ENCODE measurements around the gene MIA2.

The MIA2 gene

DNA sequence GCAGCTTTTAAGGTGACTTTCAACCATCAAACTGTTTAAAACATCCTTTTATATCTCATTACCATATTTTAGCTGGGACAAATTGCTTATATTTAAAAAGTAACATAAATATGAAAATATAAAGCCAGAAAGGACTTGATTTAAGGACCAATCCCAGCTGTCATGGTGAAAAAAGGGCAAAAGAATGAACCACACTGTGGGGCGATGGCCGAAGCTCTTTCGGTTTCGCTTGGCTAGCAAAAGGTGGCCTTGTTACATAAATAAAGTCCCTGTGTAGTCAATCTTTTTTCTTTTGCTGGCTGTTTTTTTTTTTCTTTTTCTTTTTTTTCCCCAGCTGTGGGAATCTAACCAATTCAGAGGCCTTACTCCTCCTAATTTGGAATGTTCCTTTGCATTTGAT lies 147.7 kb downstream of the MIA2 start:
- peak in 6 of 56 donors; percentile 3 to 23 (median 18) for DNase-seq

DNA sequence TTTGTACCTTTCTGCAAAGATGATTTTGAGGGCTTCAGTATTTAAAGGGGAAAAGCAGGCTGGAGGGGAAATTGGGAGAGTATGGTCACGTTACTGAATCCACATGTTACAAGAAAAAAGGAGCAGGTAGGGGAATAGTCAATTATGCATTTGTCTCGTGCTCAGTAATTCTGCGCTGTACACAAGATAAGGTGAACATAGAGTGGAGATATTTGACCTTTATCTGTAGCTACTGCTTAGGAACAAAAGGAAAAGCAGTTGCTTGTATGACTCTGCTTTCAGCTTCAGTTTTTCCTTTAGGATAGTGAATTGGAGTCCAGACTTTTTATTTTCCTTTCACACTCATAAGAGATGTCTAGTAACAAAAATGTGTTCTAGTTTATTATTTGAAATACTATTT lies 148.7 kb downstream of the MIA2 start:
- no peak for DNase-seq

DNA sequence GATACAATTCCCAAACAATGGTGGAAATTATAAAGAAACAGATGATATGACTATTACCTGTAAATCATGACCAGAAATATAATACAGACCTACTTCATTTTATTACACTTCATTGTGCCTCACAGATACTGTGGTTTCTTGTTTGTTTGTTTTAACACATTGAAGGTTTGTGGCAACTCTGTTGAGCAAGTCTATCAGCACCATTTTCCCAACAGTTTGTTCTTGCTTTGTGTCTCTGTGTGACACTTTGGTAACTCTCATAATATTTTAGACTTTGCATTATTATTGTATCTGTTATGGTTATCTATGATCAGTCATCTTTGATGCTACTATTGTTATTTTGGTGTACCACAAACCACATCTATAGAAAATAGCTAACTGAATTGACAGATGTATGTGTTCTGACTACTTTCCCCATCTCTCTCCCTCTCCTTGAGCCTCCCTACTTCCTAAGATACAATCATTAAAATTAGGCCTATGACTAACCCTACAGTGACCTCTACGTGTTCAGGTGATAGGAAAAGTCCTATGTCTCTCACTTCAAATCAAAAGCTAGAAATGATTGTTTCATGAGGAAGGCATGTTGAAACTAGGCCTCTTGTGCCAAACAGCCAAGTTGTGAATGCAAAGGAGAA lies 149.4 kb downstream of the MIA2 start:
- DNase-seq: no peak

DNA sequence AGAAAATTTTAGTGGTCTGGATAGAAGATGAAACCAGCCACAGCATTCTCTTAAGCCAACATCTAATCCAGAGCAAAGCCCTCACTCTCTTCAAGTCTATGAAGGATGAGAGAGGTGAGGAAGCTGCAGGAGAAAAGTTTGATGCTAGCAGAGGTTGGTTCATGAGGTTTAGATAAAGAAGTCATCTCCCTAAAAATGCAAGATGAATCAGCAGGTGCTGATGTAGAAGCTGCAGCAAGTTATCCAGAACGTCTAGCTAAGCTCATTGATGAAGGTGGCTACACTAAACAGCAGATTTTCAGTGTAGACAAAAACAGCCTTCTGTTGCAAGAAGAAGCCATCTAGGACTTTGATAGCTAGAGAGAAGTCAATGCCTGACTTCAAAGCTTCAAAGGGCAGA lies 150.0 kb downstream of the MIA2 start:
- no peak for DNase-seq

DNA sequence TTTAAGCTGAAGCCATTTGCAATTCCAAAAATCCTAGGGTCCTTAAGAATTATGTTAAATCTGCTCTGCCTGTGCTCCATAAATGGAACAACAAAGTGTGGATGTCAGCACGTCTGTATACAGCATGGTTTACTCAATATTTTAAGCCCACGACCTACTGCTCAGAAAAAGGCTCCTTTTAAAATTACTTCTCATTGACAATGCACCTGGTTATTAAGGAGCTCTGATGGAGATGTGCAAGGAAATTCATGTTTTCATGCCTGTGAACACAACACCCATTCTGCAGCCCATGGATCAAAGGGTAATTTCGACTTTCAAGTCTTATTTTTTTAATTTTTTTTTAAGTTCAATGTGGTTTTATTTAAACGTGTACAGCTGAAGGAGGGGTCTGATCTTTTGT lies 150.5 kb downstream of the MIA2 start:
- DNase-seq: no peak

DNA sequence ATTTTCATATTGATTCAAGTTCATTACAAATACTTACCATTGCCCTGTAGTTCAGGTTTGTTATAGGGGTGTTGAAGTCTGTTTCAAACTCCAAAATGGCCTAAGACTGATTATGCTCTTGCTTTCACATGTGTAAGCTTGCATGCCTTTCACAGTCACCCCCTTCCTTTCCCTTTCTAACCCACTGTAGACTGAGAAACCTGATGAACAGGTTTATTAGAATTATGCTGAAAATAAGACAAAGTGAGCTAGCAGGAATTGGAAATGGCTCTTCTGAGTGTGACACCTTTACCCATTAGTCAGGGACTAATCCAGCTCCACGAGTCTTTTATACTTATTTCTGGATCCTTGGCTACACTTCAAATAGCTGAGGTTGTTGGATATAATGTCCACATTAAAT lies 159.6 kb downstream of the MIA2 start:
- no peak for DNase-seq

DNA sequence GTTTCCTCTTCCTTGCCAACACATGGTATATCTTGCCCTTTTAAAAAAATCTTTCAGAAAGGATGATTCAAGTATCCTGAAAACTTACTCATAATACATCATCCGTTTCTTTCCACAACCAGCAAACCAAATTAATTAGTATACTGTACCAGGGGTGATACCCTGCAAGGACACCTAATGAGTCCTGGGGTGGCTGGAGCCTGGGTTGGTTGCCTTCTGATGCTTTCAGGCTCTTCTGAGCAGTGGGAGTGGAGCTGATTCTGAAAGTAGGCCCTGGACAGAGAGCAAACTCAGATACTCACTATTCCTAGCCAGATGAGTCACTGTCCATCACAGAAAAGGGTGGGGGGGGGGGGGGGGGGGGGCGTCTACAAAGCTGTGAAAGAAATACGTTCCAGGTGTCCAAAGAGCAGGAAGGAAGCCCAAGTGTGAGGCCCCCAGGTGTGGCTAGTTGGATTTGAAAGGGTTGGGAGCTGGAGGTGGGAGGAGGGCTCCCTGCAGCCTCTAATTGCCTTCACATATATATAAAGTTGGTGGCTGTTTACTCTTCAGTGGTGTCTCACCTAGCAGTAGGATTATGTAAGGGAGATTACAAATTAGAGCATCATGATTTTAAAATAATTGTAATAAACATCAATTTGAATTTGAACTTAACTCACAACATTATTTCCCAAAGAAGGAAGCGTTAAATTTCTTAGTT lies 162.0 kb downstream of the MIA2 start:
- DNase-seq: no peak

DNA sequence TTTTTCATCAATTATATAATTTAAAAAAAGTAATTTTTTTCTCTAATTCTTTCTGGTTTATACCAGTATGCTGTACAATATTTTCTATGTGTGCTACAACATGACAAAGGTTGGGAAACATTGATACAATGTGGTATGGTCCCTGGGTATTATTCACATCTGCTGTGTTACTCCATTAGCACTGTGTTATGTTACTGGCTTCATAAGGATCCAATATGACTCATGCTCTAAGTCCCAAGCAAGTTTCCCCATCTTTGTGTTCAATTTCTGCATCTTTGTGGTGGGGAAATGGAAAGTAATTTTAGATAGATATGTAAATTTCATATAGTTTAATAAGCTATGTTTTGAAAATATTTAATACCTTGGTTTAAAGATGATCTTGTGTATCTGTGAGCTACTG lies 162.7 kb downstream of the MIA2 start:
- no peak for DNase-seq

DNA sequence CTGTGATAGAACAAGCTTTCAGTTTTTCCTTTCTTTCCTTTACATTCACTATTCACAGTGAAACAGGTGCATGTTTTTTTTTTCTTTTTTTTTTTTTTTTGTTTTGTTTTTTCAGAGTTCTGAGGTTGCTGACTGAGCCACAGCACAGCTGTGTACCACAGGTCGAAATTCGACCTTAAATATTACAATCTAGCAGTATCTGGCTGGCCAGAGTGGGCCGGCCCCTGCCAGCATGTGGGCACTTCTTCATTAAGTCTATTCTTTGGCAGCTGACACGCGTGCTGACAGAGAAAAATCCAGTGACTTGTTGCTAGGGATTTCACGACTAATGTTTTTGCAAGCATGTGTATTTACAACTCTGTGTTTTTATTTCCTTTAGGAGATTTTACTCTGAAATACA lies 164.7 kb downstream of the MIA2 start:
- no peak for DNase-seq

DNA sequence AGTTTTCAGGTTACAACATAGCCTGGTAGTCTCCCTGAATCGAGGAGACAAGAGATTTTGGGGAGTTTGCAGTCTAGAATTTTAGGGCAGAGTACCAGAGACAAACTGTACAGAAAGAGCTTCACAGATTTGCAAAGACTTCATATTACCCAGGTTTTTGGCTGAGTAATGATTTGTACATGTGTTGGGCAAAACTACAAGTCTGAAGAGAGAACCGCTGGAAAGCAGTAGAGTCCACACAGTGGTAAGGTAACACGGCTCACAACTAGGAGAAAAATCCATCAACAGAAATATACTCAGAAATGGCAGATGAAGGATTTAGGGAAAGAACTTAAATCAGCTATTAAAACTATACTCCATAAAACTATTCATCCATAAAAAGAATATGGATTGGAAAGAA lies 172.8 kb downstream of the MIA2 start:
- no peak for DNase-seq

DNA sequence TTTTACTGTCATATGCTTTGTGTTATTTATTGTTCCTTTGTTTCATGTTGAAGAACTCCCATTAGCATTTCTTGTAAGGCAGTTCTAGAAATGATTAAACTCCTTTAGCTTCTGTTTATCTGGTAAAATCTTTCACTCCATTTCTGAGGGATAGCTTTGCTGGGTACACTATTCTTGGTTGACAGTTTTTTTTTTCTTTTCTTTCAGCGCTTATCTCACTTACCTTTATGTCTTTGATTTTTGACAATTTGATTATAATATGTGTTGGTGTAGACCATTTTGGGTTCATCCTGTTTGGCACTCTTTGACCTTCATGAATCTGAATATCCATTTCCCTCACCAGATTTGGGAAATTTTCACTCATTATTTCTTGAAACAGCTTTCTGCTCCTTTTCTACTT lies 182.4 kb downstream of the MIA2 start:
- DNase-seq: no peak

DNA sequence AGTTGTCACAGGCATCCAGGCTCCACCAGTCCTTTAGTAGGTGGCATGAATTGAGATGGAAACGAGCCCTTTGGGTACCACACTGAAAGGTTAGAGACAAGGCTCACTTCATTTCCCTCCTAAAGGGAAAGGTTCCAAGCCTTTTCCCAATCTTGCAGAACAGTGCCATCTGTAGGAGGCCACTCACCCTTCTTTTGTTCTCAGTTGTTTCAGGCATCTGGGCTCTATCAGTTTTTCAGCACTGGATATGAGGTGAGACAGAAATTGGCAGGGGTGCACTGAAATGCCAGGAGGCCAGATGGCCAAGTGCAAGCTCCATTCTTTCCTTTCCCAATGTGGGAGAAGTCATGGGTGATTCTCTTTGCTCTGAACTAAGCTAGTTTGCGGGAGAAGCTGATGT lies 183.3 kb downstream of the MIA2 start:
- DNase-seq: no peak

DNA sequence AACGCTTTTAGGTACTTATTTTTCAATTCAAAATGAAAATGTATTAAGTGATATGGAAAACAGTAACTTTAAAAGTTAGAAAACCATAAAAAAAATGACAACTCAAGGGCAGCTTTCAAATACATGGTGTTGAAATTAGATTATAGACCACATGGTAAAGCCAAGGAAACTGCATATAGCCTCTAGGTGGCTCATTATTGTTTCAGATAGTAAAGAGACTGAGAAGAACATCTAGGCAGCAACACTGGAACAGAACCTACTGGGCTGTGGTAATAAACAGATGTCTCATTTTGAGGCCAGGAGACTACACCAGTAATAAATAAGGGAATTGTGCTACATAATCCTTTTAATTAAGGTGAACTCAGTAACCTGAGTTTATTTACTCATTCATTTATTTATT lies 185.6 kb downstream of the MIA2 start:
- no peak for DNase-seq

DNA sequence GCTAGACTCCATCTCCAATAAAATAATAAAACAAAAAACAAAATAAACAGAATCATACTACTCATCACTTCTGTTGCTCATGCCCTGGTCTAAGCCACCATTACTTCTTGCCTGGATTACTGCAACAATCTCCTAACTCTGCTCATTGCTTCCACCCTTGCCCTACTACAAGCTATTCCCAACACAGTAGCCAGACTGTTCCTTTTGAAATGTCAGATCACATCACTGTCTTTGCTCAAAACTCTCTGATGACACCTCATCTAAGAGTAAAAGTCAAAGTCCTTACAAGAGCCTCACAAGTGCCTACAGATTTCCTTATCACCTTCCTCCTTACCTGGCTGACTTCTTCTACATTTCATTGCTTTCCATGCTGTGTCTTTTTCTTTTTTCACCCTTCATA lies 188.5 kb downstream of the MIA2 start:
- no peak for DNase-seq

DNA sequence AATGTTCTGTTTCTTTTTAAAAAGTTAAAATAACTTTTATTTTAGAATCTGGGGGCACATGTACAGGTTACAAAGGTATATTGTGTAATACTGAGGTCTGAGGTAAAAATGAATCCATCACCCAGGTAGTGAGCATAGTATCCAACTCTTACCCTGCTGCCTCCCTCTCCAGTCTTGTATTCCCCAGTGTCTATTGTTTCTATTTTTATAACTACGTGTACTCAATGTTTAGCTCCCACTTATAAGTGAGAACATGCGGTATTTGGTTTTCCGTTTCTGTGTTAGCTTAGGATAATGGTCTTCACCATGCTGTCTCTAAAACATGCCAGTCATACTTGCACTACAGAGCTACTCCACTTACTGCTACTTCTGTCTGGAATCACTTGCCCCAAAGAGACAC lies 190.1 kb downstream of the MIA2 start:
- no peak for DNase-seq

DNA sequence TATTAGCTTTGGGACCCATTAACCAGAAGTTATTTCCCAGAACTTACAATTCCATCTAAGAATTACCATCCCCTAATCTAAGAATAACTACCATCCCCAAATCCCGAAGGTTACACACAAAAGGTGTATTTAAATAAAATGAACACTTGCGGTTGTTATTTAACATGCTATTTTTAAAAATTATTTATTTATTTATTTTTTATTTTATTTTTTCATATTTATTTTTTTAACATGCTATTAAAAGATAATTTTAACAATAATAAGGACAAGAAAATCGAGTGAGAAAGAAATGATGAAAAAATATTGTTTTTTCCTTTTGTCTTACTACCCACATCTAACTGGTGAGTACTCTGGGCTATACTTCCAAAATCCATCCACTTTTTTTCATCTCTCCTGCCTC lies 192.2 kb downstream of the MIA2 start:
- no peak for DNase-seq

DNA sequence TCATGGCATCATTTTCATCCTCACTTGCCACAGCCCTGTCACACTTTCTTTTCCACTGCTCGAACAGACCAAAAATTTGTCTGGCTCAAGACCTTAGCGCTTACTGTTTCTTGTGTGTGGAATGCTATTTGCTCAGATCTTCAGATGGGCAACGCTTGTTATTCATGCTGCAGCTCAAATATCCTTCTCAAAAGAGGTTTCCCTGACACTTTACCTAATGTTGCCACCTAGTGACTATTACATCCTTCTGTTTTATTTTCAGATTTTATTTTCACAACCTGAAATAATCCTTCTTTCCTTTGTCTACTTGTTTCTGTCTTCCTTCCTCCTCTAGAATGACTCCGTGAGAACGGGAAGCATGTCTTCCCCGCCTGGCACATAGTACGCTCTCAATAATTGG lies 192.9 kb downstream of the MIA2 start:
- no peak for DNase-seq

DNA sequence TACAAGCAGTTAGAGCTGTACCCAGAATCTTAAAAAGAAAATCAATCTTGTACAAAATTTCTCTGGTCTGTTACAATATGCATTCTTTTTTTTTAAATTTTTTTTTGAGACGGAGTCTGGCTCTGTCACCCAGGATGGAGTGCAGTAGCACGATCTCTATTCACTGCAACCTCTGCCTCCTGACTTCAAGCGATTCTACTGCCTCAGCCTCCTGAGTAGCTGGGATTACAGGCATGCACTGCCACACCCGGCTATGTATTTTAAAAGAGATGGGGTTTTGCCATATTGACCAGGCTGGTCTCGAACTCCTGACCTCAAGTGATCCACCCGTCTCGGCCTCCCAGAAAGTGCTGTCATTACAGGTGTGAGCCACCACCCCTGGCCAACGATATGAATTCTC lies 194.4 kb downstream of the MIA2 start:
- no peak for DNase-seq

DNA sequence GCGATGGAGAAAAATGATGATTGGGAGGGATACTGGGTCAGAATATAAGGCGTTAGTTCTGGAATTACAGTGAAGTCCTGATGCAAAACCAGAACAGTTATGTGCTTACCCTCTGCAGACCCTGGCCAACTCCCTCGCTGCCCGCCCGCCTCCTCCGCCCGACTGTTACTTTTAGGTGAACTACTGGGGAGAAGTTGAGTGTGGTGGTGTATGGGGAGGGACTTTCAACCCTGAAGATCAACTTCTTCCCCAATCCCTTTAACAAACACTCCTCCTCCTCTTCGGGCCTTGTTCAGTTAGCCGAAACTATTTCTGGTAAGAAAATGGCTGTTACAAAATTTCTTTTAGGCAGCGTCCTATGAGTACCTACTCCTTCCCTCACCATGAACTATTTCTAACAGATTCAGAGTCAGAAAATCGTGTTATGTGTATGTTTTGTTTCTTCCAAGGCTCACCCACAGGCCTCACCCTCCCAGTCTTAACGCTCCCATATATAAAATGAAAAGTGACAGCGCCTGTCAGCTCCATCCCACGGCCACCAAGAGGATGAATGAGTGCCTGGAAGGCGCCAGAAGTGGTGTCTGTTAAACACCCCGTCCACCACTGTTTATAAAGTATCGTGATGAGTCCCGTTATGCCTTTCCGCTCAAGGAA lies 197.2 kb downstream of the MIA2 start:
- DNase-seq: peak in 2 of 56 donors; percentile 1 to 26

DNA sequence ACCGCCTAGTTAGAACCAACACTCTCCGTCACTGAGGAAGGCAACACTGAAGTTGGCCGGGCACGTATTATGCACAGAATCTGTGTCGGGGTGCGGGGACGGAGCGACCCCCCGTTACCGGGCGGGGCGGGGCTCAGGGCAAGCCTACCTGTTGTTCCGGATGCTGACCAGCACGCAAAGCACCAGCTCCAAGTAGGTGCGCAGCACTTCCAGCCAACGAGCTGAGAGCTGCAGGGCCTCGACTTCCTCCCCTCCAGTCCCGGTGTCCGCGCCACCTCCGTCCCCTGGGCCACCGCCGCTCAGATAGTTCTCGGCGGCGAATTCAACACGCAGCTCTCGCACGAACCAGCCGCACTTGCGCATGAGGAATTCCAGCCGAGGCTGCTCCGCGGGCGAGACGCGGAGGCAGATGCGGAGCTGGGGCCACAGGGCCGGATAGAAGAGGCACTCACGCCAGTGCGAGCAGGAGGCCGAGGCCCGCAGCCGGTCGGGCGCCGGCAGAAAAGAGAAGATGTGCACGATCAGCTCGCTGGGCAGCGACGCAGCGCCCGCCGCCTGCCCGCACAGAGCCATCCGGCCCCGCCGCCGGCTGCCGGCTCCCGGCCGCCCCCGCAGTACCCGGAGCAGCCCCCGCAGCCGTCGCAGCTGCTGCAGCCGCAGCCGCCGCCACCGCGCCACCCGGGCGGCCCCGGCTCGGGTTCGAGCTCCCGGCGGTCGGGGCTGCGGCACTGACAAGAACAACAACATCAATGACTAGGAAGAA lies 197.9 kb downstream of the MIA2 start:
- peak in 18 of 56 donors; percentile 12 to 69 (median 52) for DNase-seq

DNA sequence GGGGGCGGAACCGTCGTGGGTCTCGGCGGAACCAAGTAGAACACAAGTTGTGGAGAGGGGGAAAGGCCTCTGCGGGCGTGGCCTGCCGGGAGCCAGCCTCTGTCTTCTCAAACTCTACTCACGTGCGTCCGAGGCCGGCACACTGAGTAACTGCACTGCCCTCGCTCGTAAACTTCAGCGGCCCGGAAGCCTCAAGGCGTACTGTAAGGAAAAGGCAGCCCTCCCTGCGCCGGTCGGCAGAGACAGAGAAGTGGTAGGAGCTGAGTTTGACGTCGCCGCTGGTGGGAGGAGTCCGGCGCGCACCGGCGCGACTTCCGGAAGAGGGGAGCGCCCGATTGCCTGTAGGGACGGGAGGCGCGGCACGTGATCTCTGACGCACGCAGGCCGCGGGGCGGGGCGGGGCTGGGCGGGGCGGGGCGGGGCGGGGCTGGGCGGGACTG lies 198.5 kb downstream of the MIA2 start, which contains the start of gene FBXO33:
FBXO33 (minus strand) TSS at position 255 of the 440 bp plus-strand sequence. CDS start 271 bp downstream, outside the sequence.
- peak; percentile 65 to 99 (median 95) for DNase-seq
